ENCODE measurements around the gene NEK1. TPM values are rescaled to one million over a fixed set of nuclear protein-coding genes. Genes with fewer than 3 reads are reported as not detected.

The NEK1 gene
- total and polyA plus RNA-seq, 8 donors: 13.2 to 30.9 (median 26.9) TPM

- Histone ChIP-seq H3K4me3 (no peak overlapping the region), H3K36me3 (no peaks in the 10 kb centered on the region), H3K27ac (no peak overlapping the region), H3K4me1 (no peaks in the 10 kb centered on the region), H3K27me3 (no peaks in the 10 kb centered on the region), H3K9me3 (peaks cover 0 to 51% of the 10 kb centered on the region in 2 donors)
- intact Hi-C loops (cut with DNase I): no loop called here
- DNase-seq (no peak), ATAC-seq (no peak)
- no peak for TF ChIP-seq CTCF (IDR thresholded peaks at IDR 0.05)
These were observed 235.0 kb downstream of the NEK1 start for GRCh38 chr4:169377367-169377766.

GRCh38 chr4:169376421-169376820 lies 236.0 kb downstream of the NEK1 start:
- TF ChIP-seq CTCF (IDR thresholded peaks at IDR 0.05): no peak
- intact Hi-C loops (cut with DNase I): no loop called here

GRCh38 chr4:169372791-169373190 lies 239.6 kb downstream of the NEK1 start:
- Histone ChIP-seq H3K27me3 (no peaks in the 10 kb centered on the region), H3K36me3 (no peaks in the 10 kb centered on the region), H3K27ac (no peak overlapping the region), H3K4me1 (no peaks in the 10 kb centered on the region), H3K4me3 (no peak overlapping the region), H3K9me3 (peaks cover 0 to 21% of the 10 kb centered on the region in 2 donors)
- no peak for DNase-seq
- intact Hi-C loops (cut with DNase I): no loop called here
- ATAC-seq: no peak
- no peak for TF ChIP-seq CTCF (IDR thresholded peaks at IDR 0.05)

More at GRCh38 chr4:169376421-169376820, 236.0 kb downstream of the NEK1 start:
- Histone ChIP-seq H3K9me3 (peaks cover 0 to 49% of the 10 kb centered on the region in 2 donors), H3K4me1 (no peaks in the 10 kb centered on the region), H3K36me3 (no peaks in the 10 kb centered on the region), H3K27me3 (no peaks in the 10 kb centered on the region), H3K4me3 (no peak overlapping the region), H3K27ac (no peak overlapping the region)
- ATAC-seq: no peak
- no peak for DNase-seq

- Histone ChIP-seq H3K4me3 (no peak overlapping the region), H3K4me1 (no peaks in the 10 kb centered on the region), H3K27me3 (no peaks in the 10 kb centered on the region), H3K9me3 (peaks cover 0 to 7% of the 10 kb centered on the region in 2 donors), H3K36me3 (no peaks in the 10 kb centered on the region), H3K27ac (no peak overlapping the region)
- ATAC-seq: no peak
- intact Hi-C loops (cut with DNase I): no loop called here
- no peak for DNase-seq
- TF ChIP-seq CTCF (IDR thresholded peaks at IDR 0.05): no peak
These were observed 242.7 kb downstream of the NEK1 start for GRCh38 chr4:169369634-169370033.

- peaks cover 0 to 7% of the 10 kb centered on the region in 2 donors for H3K9me3 ChIP-seq
- DNase-seq (no peak), ATAC-seq (no peak)
- intact Hi-C loops (cut with DNase I): no loop called here
- H3K27me3 ChIP-seq: no peaks in the 10 kb centered on the region
- no peak overlapping the region for H3K4me3 ChIP-seq
- H3K36me3 ChIP-seq: no peaks in the 10 kb centered on the region
- H3K27ac ChIP-seq: no peak overlapping the region
- no peak for TF ChIP-seq CTCF (IDR thresholded peaks at IDR 0.05)
- H3K4me1 ChIP-seq: no peaks in the 10 kb centered on the region
These were observed 244.6 kb downstream of the NEK1 start for GRCh38 chr4:169367826-169368225.

Data from left lung (tissue), 10 donors.